ENCODE measurements around the gene TULP1. TPM values are rescaled to one million over a fixed set of nuclear protein-coding genes. Genes with fewer than 3 reads are reported as not detected.
A peak's percentile ranks its signal among the peaks of the same experiment; 100 is the strongest.

The TULP1 gene
- total and polyA plus RNA-seq, 2 of the 13 experiments (the other 11 are each of a cell fraction or from before 2014, with no cell fraction given): not detected

- TF ChIP-seq ZSCAN20 (CRISPR knock-in tag; IDR thresholded peaks at IDR 0.05; ENCODE audit: borderline replicate concordance): no peak; the same call in 1 of the 2 replicates
- peak; percentile 71 for TF ChIP-seq ZHX2 (IDR thresholded peaks at IDR 0.05; ENCODE audit: low read depth)
- no peak for TF ChIP-seq ZHX2 (CRISPR knock-in tag; IDR thresholded peaks at IDR 0.05; ENCODE audit: borderline replicate concordance)
- TF ChIP-seq TFAP4 (IDR thresholded peaks at IDR 0.05; ENCODE audit: borderline replicate concordance, low read depth): no peak
- peak; percentile 93; the same call in 1 of the 2 replicates for TF ChIP-seq ZNF205 (CRISPR knock-in tag; IDR thresholded peaks at IDR 0.05)
- peak; percentile 76 for TF ChIP-seq KLF12 (CRISPR knock-in tag; IDR thresholded peaks at IDR 0.05; ENCODE audit: borderline replicate concordance)
- peak; percentile 90 for TF ChIP-seq ZNF543 (CRISPR knock-in tag; IDR thresholded peaks at IDR 0.05)
- no peak; the same call in none of the 2 replicates for TF ChIP-seq FOXO4 (CRISPR knock-in tag; conservative IDR thresholded peaks at IDR 0.05)
- TF ChIP-seq, protein P1, sequence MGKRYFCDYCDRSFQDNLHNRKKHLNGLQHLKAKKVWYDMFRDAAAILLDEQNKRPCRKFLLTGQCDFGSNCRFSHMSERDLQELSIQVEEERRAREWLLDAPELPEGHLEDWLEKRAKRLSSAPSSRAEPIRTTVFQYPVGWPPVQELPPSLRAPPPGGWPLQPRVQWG (CRISPR knock-in tag; IDR thresholded peaks at IDR 0.05; ENCODE audit: borderline replicate concordance, low read depth): no peak
- peak; percentile 100 for TF ChIP-seq ZNF414 (CRISPR knock-in tag; IDR thresholded peaks at IDR 0.05)
- TF ChIP-seq, protein P2, sequence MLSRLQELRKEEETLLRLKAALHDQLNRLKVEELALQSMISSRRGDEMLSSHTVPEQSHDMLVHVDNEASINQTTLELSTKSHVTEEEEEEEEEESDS (CRISPR knock-in tag; IDR thresholded peaks at IDR 0.05; ENCODE audit: borderline replicate concordance): peak; percentile 94
- TF ChIP-seq TGIF2 (CRISPR knock-in tag; IDR thresholded peaks at IDR 0.05): peak; percentile 86
- peak; percentile 95 for TF ChIP-seq MXD4 (CRISPR knock-in tag; IDR thresholded peaks at IDR 0.05)
- peak; percentile 73; the same call in 1 of the 2 replicates for TF ChIP-seq ZNF570 (CRISPR knock-in tag; IDR thresholded peaks at IDR 0.05; ENCODE audit: borderline replicate concordance)
- peak; percentile 97 for TF ChIP-seq SALL2 (CRISPR knock-in tag; IDR thresholded peaks at IDR 0.05)
- peak; percentile 99 for TF ChIP-seq ZNF430 (CRISPR knock-in tag; IDR thresholded peaks at IDR 0.05)
- TF ChIP-seq ZNF850 (CRISPR knock-in tag; conservative IDR thresholded peaks at IDR 0.05): peak; percentile 74; the same call in 1 of the 2 replicates
- TF ChIP-seq BCL6 (CRISPR knock-in tag; IDR thresholded peaks at IDR 0.05): peak; percentile 62; the same call in 1 of the 2 replicates
- TF ChIP-seq ZNF572 (CRISPR knock-in tag; IDR thresholded peaks at IDR 0.05): peak; percentile 98
- peak; percentile 92 for TF ChIP-seq SMAD3 (CRISPR knock-in tag; IDR thresholded peaks at IDR 0.05)
Observed at GRCh38 chr6:35468181-35468979, 44.3 kb downstream of the TULP1 start, which contains the start of gene RPL10A (continued).
